Activated CD4-positive, alpha-beta T cell treated with anti-CD3 and anti-CD28 coated beads, Interleukin-2, amount 10 ng/mL, durations not matched to agents 7 days and 5 days (primary cell): Measurements from ENCODE around the gene PPP1R14C. TPM values are rescaled to one million over a fixed set of nuclear protein-coding genes. Genes with fewer than 3 reads are reported as not detected.

Source experiments
- CTCF ChIA-PET: fragments of 350-600 bp; sonication (Branson Sonifier 250); formaldehyde crosslinking; loops from one replicate; lab custom pipeline; 2021; ENCODE audit warnings: antibody characterized with exemption; lab: Charles Lee
- POLR2A ChIA-PET: fragments of 350-600 bp; sonication (Branson Sonifier 250); formaldehyde crosslinking; loops from one replicate; lab custom pipeline; 2021; ENCODE audit warnings: antibody characterized with exemption; lab: Charles Lee
- DNase-seq: peaks from one replicate; pipeline ENCODE4 v3.0.0-alpha.2; 2020
- H3K27ac Mint-ChIP-seq: one replicate; pipeline ENCODE4 v1.8.0; 2021; ENCODE audit warnings: mild to moderate bottlenecking, moderate library complexity, mixed read lengths
- H3K27me3 Mint-ChIP-seq: one replicate; pipeline ENCODE4 v1.8.0; 2021; ENCODE audit warnings: mixed read lengths
- H3K36me3 Mint-ChIP-seq: one replicate; pipeline ENCODE4 v1.8.0; 2021; ENCODE audit warnings: low read depth, mixed read lengths
- H3K4me1 Mint-ChIP-seq: one replicate; pipeline ENCODE4 v1.8.0; 2021; ENCODE audit warnings: mixed read lengths
- H3K4me3 Mint-ChIP-seq: one replicate; pipeline ENCODE4 v1.8.0; 2021; ENCODE audit warnings: mild to moderate bottlenecking, moderate library complexity, mixed read lengths
- H3K9me3 Mint-ChIP-seq: one replicate; pipeline ENCODE4 v1.8.0; 2021; ENCODE audit warnings: mixed read lengths
- total RNA-seq, 2 experiments: library from RNA; stranded (reverse); gene quantifications; one replicate each; pipeline ENCODE4 v1.2.3, GENCODE V29; 2021

Gene PPP1R14C
- total RNA-seq, 2 experiments from 2014 or later: not detected

- DNase-seq: no peak
- Mint-ChIP-seq H3K9me3 (peaks cover 4% of the 10 kb centered on the region), H3K4me3 (no peak overlapping the region), H3K27ac (no peak overlapping the region), H3K36me3 (no peaks in the 10 kb centered on the region), H3K27me3 (peaks cover 5% of the 10 kb centered on the region), H3K4me1 (no peaks in the 10 kb centered on the region)
- POLR2A ChIA-PET: no interaction called here
- CTCF ChIA-PET: interaction anchor here (0.6 kb wide), 1 partner anchor 366 kb away, joined by 3 read pairs; no protein-coding TSS in a partner anchor
Observed at GRCh38 chr6:150271172-150271500, 128.3 kb downstream of the PPP1R14C start.

GRCh38 chr6:150271501-150272263 lies 128.8 kb downstream of the PPP1R14C start:
- no peaks in the 10 kb centered on the region for H3K36me3 Mint-ChIP-seq

GRCh38 chr6:150272264-150272975 lies 129.6 kb downstream of the PPP1R14C start:
- Mint-ChIP-seq H3K27me3 (peaks cover 9% of the 10 kb centered on the region), H3K4me3 (no peak overlapping the region), H3K27ac (no peak overlapping the region), H3K4me1 (no peaks in the 10 kb centered on the region), H3K36me3 (no peaks in the 10 kb centered on the region), H3K9me3 (peaks cover 4% of the 10 kb centered on the region)
- ChIA-PET POLR2A (no interaction called here), CTCF (no interaction called here)
- DNase-seq: no peak

More at GRCh38 chr6:150271501-150272263, 128.8 kb downstream of the PPP1R14C start:
- ChIA-PET CTCF (interaction anchor here (0.6 kb wide), 1 partner anchor 365 kb away, joined by 3 read pairs; no protein-coding TSS in a partner anchor), POLR2A (no interaction called here)
- Mint-ChIP-seq H3K4me3 (no peak overlapping the region), H3K4me1 (no peaks in the 10 kb centered on the region), H3K27me3 (peaks cover 9% of the 10 kb centered on the region), H3K27ac (no peak overlapping the region), H3K9me3 (peaks cover 4% of the 10 kb centered on the region)
- DNase-seq: no peak

GRCh38 chr6:150272976-150273315 lies 130.1 kb downstream of the PPP1R14C start:
- DNase-seq: no peak
- no peak overlapping the region for H3K27ac Mint-ChIP-seq
- H3K4me1 Mint-ChIP-seq: no peaks in the 10 kb centered on the region
- H3K9me3 Mint-ChIP-seq: peaks cover 4% of the 10 kb centered on the region
- peaks cover 9% of the 10 kb centered on the region for H3K27me3 Mint-ChIP-seq
- H3K36me3 Mint-ChIP-seq: no peaks in the 10 kb centered on the region
- ChIA-PET CTCF (no interaction called here), POLR2A (no interaction called here)
- H3K4me3 Mint-ChIP-seq: no peak overlapping the region

GRCh38 chr6:150273457-150274309 lies 130.8 kb downstream of the PPP1R14C start:
- peaks cover 3% of the 10 kb centered on the region for H3K9me3 Mint-ChIP-seq
- no peaks in the 10 kb centered on the region for H3K4me1 Mint-ChIP-seq
- ChIA-PET POLR2A (interaction anchor here (0.6 kb wide), 1 partner anchor 29 kb away, joined by 3 read pairs; no protein-coding TSS in a partner anchor), CTCF (no interaction called here)
- no peak for DNase-seq
- no peaks in the 10 kb centered on the region for H3K36me3 Mint-ChIP-seq
- H3K4me3 Mint-ChIP-seq: no peak overlapping the region
- H3K27ac Mint-ChIP-seq: no peak overlapping the region
- H3K27me3 Mint-ChIP-seq: peaks cover 9% of the 10 kb centered on the region

- H3K4me1 Mint-ChIP-seq: no peaks in the 10 kb centered on the region
- ChIA-PET POLR2A (no interaction called here), CTCF (interaction anchor here (1.1 kb wide), 1 partner anchor 41 kb away, joined by 3 read pairs; no protein-coding TSS in a partner anchor)
- no peak overlapping the region for H3K4me3 Mint-ChIP-seq
- H3K27me3 Mint-ChIP-seq: peaks cover 17% of the 10 kb centered on the region
- no peak for DNase-seq
- no peaks in the 10 kb centered on the region for H3K9me3 Mint-ChIP-seq
- H3K36me3 Mint-ChIP-seq: no peaks in the 10 kb centered on the region
- H3K27ac Mint-ChIP-seq: no peak overlapping the region
Observed at GRCh38 chr6:150275489-150275888, 132.6 kb downstream of the PPP1R14C start.

GRCh38 chr6:150276168-150276936 lies 133.5 kb downstream of the PPP1R14C start:
- H3K27ac Mint-ChIP-seq: no peak overlapping the region
- ChIA-PET CTCF (interaction anchor here (1.1 kb wide), 2 partner anchors 25 to 42 kb away, joined by 3 read pairs; no protein-coding TSS in a partner anchor), POLR2A (no interaction called here)
- H3K27me3 Mint-ChIP-seq: peaks cover 18% of the 10 kb centered on the region
- no peaks in the 10 kb centered on the region for H3K36me3 Mint-ChIP-seq
- no peaks in the 10 kb centered on the region for H3K9me3 Mint-ChIP-seq
- H3K4me3 Mint-ChIP-seq: no peak overlapping the region
- no peaks in the 10 kb centered on the region for H3K4me1 Mint-ChIP-seq
- DNase-seq: no peak

- ChIA-PET CTCF (interaction anchor here (0.6 to 1.1 kb wide), 2 partner anchors 25 to 451 kb away, joined by 3 read pairs; no protein-coding TSS in a partner anchor), POLR2A (no interaction called here)
- no peak for DNase-seq
- no peaks in the 10 kb centered on the region for H3K9me3 Mint-ChIP-seq
- peaks cover 22% of the 10 kb centered on the region for H3K27me3 Mint-ChIP-seq
- no peaks in the 10 kb centered on the region for H3K36me3 Mint-ChIP-seq
- H3K4me1 Mint-ChIP-seq: no peaks in the 10 kb centered on the region
- no peak overlapping the region for H3K27ac Mint-ChIP-seq
- H3K4me3 Mint-ChIP-seq: no peak overlapping the region
Observed at GRCh38 chr6:150276937-150277742, 134.3 kb downstream of the PPP1R14C start.

GRCh38 chr6:150279533-150279932 lies 136.7 kb downstream of the PPP1R14C start:
- no peak overlapping the region for H3K27ac Mint-ChIP-seq
- no peaks in the 10 kb centered on the region for H3K9me3 Mint-ChIP-seq
- CTCF ChIA-PET: no interaction called here
- peaks cover 28% of the 10 kb centered on the region for H3K27me3 Mint-ChIP-seq
- no peak for DNase-seq
- POLR2A ChIA-PET: no interaction called here
- no peaks in the 10 kb centered on the region for H3K4me1 Mint-ChIP-seq
- no peaks in the 10 kb centered on the region for H3K36me3 Mint-ChIP-seq
- H3K4me3 Mint-ChIP-seq: no peak overlapping the region

- DNase-seq: no peak
- Mint-ChIP-seq H3K4me1 (no peaks in the 10 kb centered on the region), H3K27ac (no peak overlapping the region), H3K9me3 (no peaks in the 10 kb centered on the region), H3K4me3 (no peak overlapping the region), H3K36me3 (no peaks in the 10 kb centered on the region), H3K27me3 (peaks cover 32% of the 10 kb centered on the region)
- ChIA-PET POLR2A (no interaction called here), CTCF (interaction anchor here (1.2 kb wide), 1 partner anchor 100 kb away, joined by 3 read pairs; no protein-coding TSS in a partner anchor)
Observed at GRCh38 chr6:150280703-150281102, 137.9 kb downstream of the PPP1R14C start.

- Mint-ChIP-seq H3K27me3 (peaks cover 33% of the 10 kb centered on the region), H3K27ac (no peak overlapping the region), H3K4me3 (no peak overlapping the region), H3K9me3 (no peaks in the 10 kb centered on the region), H3K36me3 (no peaks in the 10 kb centered on the region), H3K4me1 (no peaks in the 10 kb centered on the region)
- ChIA-PET POLR2A (no interaction called here), CTCF (interaction anchor here (0.6 kb wide), 1 partner anchor 173 kb away, joined by 4 read pairs; no protein-coding TSS in a partner anchor)
- no peak for DNase-seq
Observed at GRCh38 chr6:150281767-150282166, 138.9 kb downstream of the PPP1R14C start.
